K562 (cell line): ENCODE data around the gene USP48. TPM values are rescaled to one million over a fixed set of nuclear protein-coding genes. Genes with fewer than 3 reads are reported as not detected.

Source experiments
- ATF6 ChIP-seq: sonication (generic); formaldehyde crosslinking; IDR thresholded peaks from 2 replicates; pipeline ENCODE4 v1.4.0; 2020; ENCODE audit warnings: mild to moderate bottlenecking, missing genetic modification reagents
- CBFA2T2 ChIP-seq: fragments of 450-650 bp; conservative IDR thresholded peaks from 2 replicates; pipeline ENCODE4 v1.6.1; 2017; ENCODE audit warnings: mild to moderate bottlenecking
- DEAF1 ChIP-seq: fragments of 450-650 bp; formaldehyde crosslinking; IDR thresholded peaks from 2 replicates; pipeline ENCODE4 v1.4.0; 2020; ENCODE audit warnings: mild to moderate bottlenecking, moderate library complexity
- FOXM1 ChIP-seq, 2 experiments: fragments of 450-650 bp in 1 of 2; sonication (generic) in 1 of 2; formaldehyde crosslinking in 1 of 2; IDR thresholded peaks; 2 replicates each; pipeline versions ENCODE4 v1.6.1 to v1.9.0; 2017 to 2022; ENCODE audit warnings: low read depth in 2 of 2, mild to moderate bottlenecking in 2 of 2, missing genetic modification reagents in 1 of 2, moderate library complexity in 1 of 2
- NR2C2 ChIP-seq, 2 experiments: fragments of 200-800 bp in 1 of 2; sonication (Bioruptor generic) in 1 of 2; sonication (generic) in 1 of 2; formaldehyde crosslinking in 1 of 2; IDR thresholded peaks; 2 replicates each; pipeline versions ENCODE4 v1.6.1 to v1.8.0; 2016 to 2022; ENCODE audit warnings: mild to moderate bottlenecking in 1 of 2, missing compliant biosample characterization in 1 of 2, missing genetic modification characterization in 1 of 2, missing genetic modification reagents in 1 of 2
- RREB1 ChIP-seq: fragments of 250-450 bp; sonication (Bioruptor Pico); IDR thresholded peaks from 2 replicates; pipeline ENCODE4 v1.4.0; 2020
- SRSF3 ChIP-seq: fragments of 200-400 bp; formaldehyde crosslinking; IDR thresholded peaks from 2 replicates; pipeline ENCODE4 v1.6.1; 2016; ENCODE audit warnings: mild to moderate bottlenecking, low read length, moderate library complexity; ENCODE audit not compliant: insufficient read depth
- polyA plus RNA-seq, 8 experiments: library from polyadenylated mRNA; depleted of rRNA in 4 of 8; stranded (reverse) in 5 of 8; unstranded in 3 of 8; fragments of >200 nt; fragmentation: Nextera tagmentation in 2 of 8; fragmentation: Illumina TruSeq in 1 of 8; extraction: Ambion mirVana in 2 of 8; extraction: Trizol in 1 of 8; gene quantifications; 2 replicates each; pipeline versions ENCODE4 v1.2.1 to v1.2.3, GENCODE V29; 2011 to 2014; ENCODE audit warnings: inconsistent platforms in 1 of 8, missing spikeins in 1 of 8
- total RNA-seq, 7 experiments: library from RNA; depleted of rRNA in 6 of 7; stranded (reverse); fragments of >200 nt in 6 of 7; fragmentation: Illumina TruSeq in 2 of 7; extraction: Trizol in 2 of 7; gene quantifications; 2 replicates each; pipeline versions ENCODE4 v1.2.1 to v1.2.3, GENCODE V29; 2011 to 2021; ENCODE audit warnings: low replicate concordance in 1 of 7

USP48 gene
- total and polyA plus RNA-seq, 9 of the 15 experiments (the other 6 are each of a cell fraction or from before 2014, with no cell fraction given): 23.3 to 123 (median 106) TPM

- no peak for TF ChIP-seq RREB1
- TF ChIP-seq FOXM1 (IDR thresholded peaks at IDR 0.05; ENCODE audit: low read depth): 0 out of 2 replicates have a peak, but pooled peaks have one; percentile 3
- TF ChIP-seq FOXM1 (CRISPR knock-in tag; IDR thresholded peaks at IDR 0.05; ENCODE audit: low read depth): no peak
- TF ChIP-seq CBFA2T2: 0 out of 2 replicates have a peak, but pooled peaks have one; percentile 4
- TF ChIP-seq NR2C2 (CRISPR knock-in tag; IDR thresholded peaks at IDR 0.05): no peak
- peak; percentile 12; the same call in 1 of the 2 replicates for TF ChIP-seq NR2C2 (tag; IDR thresholded peaks at IDR 0.05)
- TF ChIP-seq DEAF1 (CRISPR knock-in tag): 0 out of 2 replicates have a peak, but pooled peaks have one; percentile 1
- TF ChIP-seq SRSF3: no peak
- TF ChIP-seq ATF6 (CRISPR knock-in tag): no peak
These were observed 134.6 kb downstream of the USP48 start (continued) for GRCh38 chr1:21648352-21648730.
